SK-N-SH (cell line): ENCODE data around the gene TBX19. TPM values are rescaled to one million over a fixed set of nuclear protein-coding genes. Genes with fewer than 3 reads are reported as not detected.

Experiments
- CTCF ChIA-PET: fragments of 300-600, 350-600 bp; formaldehyde crosslinking; extraction: SDS; loops from one replicate; lab custom pipeline; 2021; lab: Yijun Ruan, JAX
- POLR2A ChIA-PET: fragments of 350-600 bp; sonication (Branson Sonifier 250); formaldehyde crosslinking; extraction: SDS; loops from one replicate; lab custom pipeline; 2020; ENCODE audit warnings: antibody characterized with exemption, inconsistent platforms; lab: Yijun Ruan, JAX
- DNase-seq: peaks from one replicate; pipeline ENCODE4 v3.0.0; 2012
- H2AFZ ChIP-seq: fragments of 200-600 bp; sonication (generic); 2 replicates; pipeline ENCODE4 v1.8.1; 2016; ENCODE audit warnings: antibody characterized with exemption, mild to moderate bottlenecking, low read depth
- H3F3A ChIP-seq: fragments of 200-600 bp; sonication (generic); replicated peaks from 2 replicates; pipeline ENCODE3; 2016; ENCODE audit warnings: antibody characterized with exemption, mild to moderate bottlenecking; ENCODE audit not compliant: insufficient read depth
- H3K27ac ChIP-seq, 2 experiments: fragments of 200-500 bp in 1 of 2; fragments of 200-600 bp in 1 of 2; sonication (Bioruptor generic) in 1 of 2; sonication (generic), shearing (Covaris generic) in 1 of 2; 2 replicates each; pipeline versions ENCODE4 v1.5.1 to v1.6.1; 2014 to 2016; ENCODE audit warnings: low read depth in 2 of 2, inconsistent platforms in 1 of 2, low read length in 1 of 2, mild to moderate bottlenecking in 1 of 2, mixed read lengths in 1 of 2
- H3K27me3 ChIP-seq: fragments of 200-600 bp; sonication (generic), shearing (Covaris generic); 2 replicates; pipeline ENCODE4 v1.6.1; 2016; ENCODE audit warnings: mixed run types; ENCODE audit not compliant: insufficient read depth
- H3K36me3 ChIP-seq, 2 experiments: fragments of 200-500 bp in 1 of 2; fragments of 200-600 bp in 1 of 2; sonication (Bioruptor generic) in 1 of 2; sonication (generic) in 1 of 2; replicated peaks in 1 of 2; 2 replicates each; pipeline versions ENCODE3 to v1.5.1; 2014 to 2016; ENCODE audit warnings: low read length in 1 of 2, mild to moderate bottlenecking in 1 of 2; ENCODE audit not compliant: insufficient read depth in 2 of 2, control insufficient read depth in 1 of 2
- H3K4me1 ChIP-seq, 2 experiments: fragments of 200-500 bp in 1 of 2; fragments of 200-600 bp in 1 of 2; sonication (Bioruptor generic) in 1 of 2; sonication (generic), shearing (Covaris generic) in 1 of 2; 2 replicates each; pipeline versions ENCODE4 v1.5.1 to v1.6.1; 2014 to 2016; ENCODE audit warnings: low read depth in 1 of 2, low read length in 1 of 2, mixed run types in 1 of 2; ENCODE audit not compliant: insufficient read depth in 2 of 2, control insufficient read depth in 1 of 2
- H3K4me2 ChIP-seq: fragments of 200-600 bp; sonication (generic), shearing (Covaris generic); 2 replicates; pipeline ENCODE4 v1.6.1; 2017; ENCODE audit warnings: mixed run types
- H3K4me3 ChIP-seq, 2 experiments: fragments of 200-500 bp in 1 of 2; fragments of 200-600 bp in 1 of 2; sonication (Bioruptor generic) in 1 of 2; sonication (generic), shearing (Covaris generic) in 1 of 2; 2 replicates each; pipeline versions ENCODE4 v1.5.1 to v1.8.1; 2014 to 2016; ENCODE audit warnings: low read depth in 2 of 2, inconsistent platforms in 1 of 2, low read length in 1 of 2, mild to moderate bottlenecking in 1 of 2, mixed read lengths in 1 of 2, moderate library complexity in 1 of 2
- H3K79me2 ChIP-seq: fragments of 200-600 bp; sonication (generic); 2 replicates; pipeline ENCODE4 v1.8.1; 2017; ENCODE audit warnings: mild to moderate bottlenecking; ENCODE audit not compliant: insufficient read depth
- H3K9ac ChIP-seq: fragments of 200-600 bp; sonication (generic); 2 replicates; pipeline ENCODE4 v1.6.1; 2017; ENCODE audit warnings: mixed run types
- H3K9me2 ChIP-seq: fragments of 200-600 bp; sonication (generic); 2 replicates; pipeline ENCODE4 v1.6.1; 2017; ENCODE audit warnings: mixed run types
- H3K9me3 ChIP-seq: fragments of 200-600 bp; sonication (generic); 2 replicates; pipeline ENCODE4 v1.6.1; 2017; ENCODE audit warnings: mixed run types, mild to moderate bottlenecking, moderate library complexity
- H4K20me1 ChIP-seq: fragments of 200-600 bp; sonication (generic); 2 replicates; pipeline ENCODE4 v1.6.1; 2017; ENCODE audit warnings: mild to moderate bottlenecking, mixed run types; ENCODE audit not compliant: insufficient read depth
- CHD2 ChIP-seq: fragments of 150-350 bp; IDR thresholded peaks from 2 replicates; pipeline ENCODE4 v1.6.1; 2018; ENCODE audit warnings: low read length; ENCODE audit not compliant: partially characterized antibody
- ELF1 ChIP-seq: IDR thresholded peaks from 2 replicates; pipeline ENCODE4 v1.4.0; 2012
- EZH2phosphoT487 ChIP-seq: fragments of 200-600 bp; sonication (generic); IDR thresholded peaks from 2 replicates; pipeline ENCODE4 v1.6.1; 2017; ENCODE audit warnings: low read depth, mixed run types, mild to moderate bottlenecking, antibody characterized with exemption, moderate library complexity, borderline replicate concordance
- FOXJ3 ChIP-seq: sonication (generic); formaldehyde crosslinking; IDR thresholded peaks from 2 replicates; pipeline ENCODE4 v1.5.1; 2020; ENCODE audit warnings: mild to moderate bottlenecking, missing genetic modification reagents
- FOXM1 ChIP-seq: IDR thresholded peaks from 2 replicates; pipeline ENCODE4 v1.4.0; 2012; ENCODE audit warnings: low read depth, mild to moderate bottlenecking
- GABPA ChIP-seq: IDR thresholded peaks from 2 replicates; pipeline ENCODE4 v1.4.0; 2012; ENCODE audit warnings: low read depth, mild to moderate bottlenecking
- JUND ChIP-seq: IDR thresholded peaks from 2 replicates; pipeline ENCODE4 v1.4.0; 2012
- MAX ChIP-seq: IDR thresholded peaks from 2 replicates; pipeline ENCODE4 v1.4.0; 2012; ENCODE audit warnings: low read depth
- NRF1 ChIP-seq: IDR thresholded peaks from 2 replicates; pipeline ENCODE4 v1.6.1; 2012; ENCODE audit warnings: low read depth, mild to moderate bottlenecking, low read length
- PBX3 ChIP-seq: IDR thresholded peaks from 2 replicates; pipeline ENCODE4; 2012
- POLR2AphosphoS5 ChIP-seq: IDR thresholded peaks from 2 replicates; pipeline ENCODE4 v1.6.1; 2012; ENCODE audit warnings: low read depth, low read length
- RAD21 ChIP-seq: IDR thresholded peaks from 2 replicates; pipeline ENCODE4 v1.6.1; 2012; ENCODE audit warnings: mild to moderate bottlenecking, low read length
- RCOR1 ChIP-seq: fragments of 150-350 bp; IDR thresholded peaks from 2 replicates; pipeline ENCODE4 v1.6.1; 2017; ENCODE audit warnings: antibody characterized with exemption, low read length
- RXRA ChIP-seq: IDR thresholded peaks from 2 replicates; pipeline ENCODE4 v1.4.0; 2012; ENCODE audit warnings: low read depth, mild to moderate bottlenecking, borderline replicate concordance
- SMC3 ChIP-seq: IDR thresholded peaks from 2 replicates; pipeline ENCODE4 v1.6.1; 2012; ENCODE audit warnings: low read depth, low read length, improper control_type of control experiment
- TAF1 ChIP-seq: IDR thresholded peaks from 2 replicates; pipeline ENCODE4 v1.6.1; 2012; ENCODE audit warnings: low read depth, mild to moderate bottlenecking, low read length, moderate library complexity, borderline replicate concordance
- TCF12 ChIP-seq: IDR thresholded peaks from 2 replicates; pipeline ENCODE4 v1.4.0; 2012
- TEAD4 ChIP-seq: IDR thresholded peaks from 2 replicates; pipeline ENCODE4 v1.4.0; 2012; ENCODE audit warnings: mild to moderate bottlenecking, borderline replicate concordance; ENCODE audit not compliant: insufficient read depth
- YY1 ChIP-seq: IDR thresholded peaks from 2 replicates; pipeline ENCODE4 v1.4.0; 2012; ENCODE audit warnings: low read depth, mild to moderate bottlenecking
- ZBTB33 ChIP-seq: IDR thresholded peaks from 2 replicates; pipeline ENCODE4 v1.4.0; 2012; ENCODE audit warnings: low read depth, borderline replicate concordance
- WGBS: methylation state at CpG from one replicate; pipeline ENCODE4 v1.1.6; 2017; ENCODE audit warnings: low lambda C conversion rate; 5-methylcytosine and 5-hydroxymethylcytosine counted together
- polyA plus RNA-seq, 3 experiments: library from polyadenylated mRNA; depleted of rRNA; stranded (reverse); fragments of >200 nt; gene quantifications; 2 replicates each; pipeline ENCODE4 v1.2.3, GENCODE V29; 2012
- TF ChIP-seq, protein P1 (sequence below): fragments of 200-600 bp; sonication (generic); IDR thresholded peaks from 2 replicates; pipeline ENCODE4 v1.6.1; 2017; ENCODE audit warnings: antibody characterized with exemption, mild to moderate bottlenecking, moderate library complexity
- TF ChIP-seq, protein P2 (sequence below): fragments of 150-350 bp; IDR thresholded peaks from 2 replicates; pipeline ENCODE4 v1.6.1; 2016; ENCODE audit warnings: mild to moderate bottlenecking, low read depth, low read length
- TF ChIP-seq, protein P3 (sequence below): IDR thresholded peaks from 2 replicates; pipeline ENCODE4 v1.4.0; 2012; ENCODE audit warnings: low read depth, borderline replicate concordance

The TBX19 gene
- polyA plus RNA-seq, 1 of the 3 experiments (the other 2 are of a cell fraction), result 2.7 TPM

DNA sequence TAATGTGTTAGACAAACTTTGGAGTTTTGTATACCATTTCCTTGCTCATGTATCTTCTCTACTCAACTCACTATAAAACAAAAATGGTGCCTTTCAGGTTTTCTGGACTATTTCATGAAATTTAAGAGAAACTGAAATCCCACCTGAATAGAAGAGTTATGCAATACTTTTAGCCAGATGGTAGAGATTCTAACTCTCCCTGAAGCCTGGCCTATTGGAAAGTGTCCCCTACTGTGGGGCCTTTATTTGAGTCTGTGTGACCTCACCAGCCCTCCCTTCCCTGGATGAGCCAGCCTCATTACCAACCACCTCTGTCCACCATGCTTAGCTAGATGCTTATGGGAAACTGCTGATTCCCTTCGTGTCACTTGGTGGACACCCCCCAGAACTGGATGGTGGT lies 35.5 kb downstream of the TBX19 start (continued):
- TF ChIP-seq, protein P1, sequence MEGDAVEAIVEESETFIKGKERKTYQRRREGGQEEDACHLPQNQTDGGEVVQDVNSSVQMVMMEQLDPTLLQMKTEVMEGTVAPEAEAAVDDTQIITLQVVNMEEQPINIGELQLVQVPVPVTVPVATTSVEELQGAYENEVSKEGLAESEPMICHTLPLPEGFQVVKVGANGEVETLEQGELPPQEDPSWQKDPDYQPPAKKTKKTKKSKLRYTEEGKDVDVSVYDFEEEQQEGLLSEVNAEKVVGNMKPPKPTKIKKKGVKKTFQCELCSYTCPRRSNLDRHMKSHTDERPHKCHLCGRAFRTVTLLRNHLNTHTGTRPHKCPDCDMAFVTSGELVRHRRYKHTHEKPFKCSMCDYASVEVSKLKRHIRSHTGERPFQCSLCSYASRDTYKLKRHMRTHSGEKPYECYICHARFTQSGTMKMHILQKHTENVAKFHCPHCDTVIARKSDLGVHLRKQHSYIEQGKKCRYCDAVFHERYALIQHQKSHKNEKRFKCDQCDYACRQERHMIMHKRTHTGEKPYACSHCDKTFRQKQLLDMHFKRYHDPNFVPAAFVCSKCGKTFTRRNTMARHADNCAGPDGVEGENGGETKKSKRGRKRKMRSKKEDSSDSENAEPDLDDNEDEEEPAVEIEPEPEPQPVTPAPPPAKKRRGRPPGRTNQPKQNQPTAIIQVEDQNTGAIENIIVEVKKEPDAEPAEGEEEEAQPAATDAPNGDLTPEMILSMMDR, result no peak
- TF ChIP-seq RCOR1, result no peak
- no peak for TF ChIP-seq RAD21
- no peak for TF ChIP-seq NRF1
- TF ChIP-seq TCF12, result no peak
- no peak for TF ChIP-seq FOXJ3
- TF ChIP-seq FOXM1, result no peak
- TF ChIP-seq MAX, result no peak
- no peak for TF ChIP-seq TEAD4

- no peak overlapping the region; the same call in 1 of the 2 replicates for H2AFZ ChIP-seq
- H3K9ac ChIP-seq, result no peak overlapping the region
- 79% methylated on average over 4 of the region's 4 CpGs for WGBS
- H3K4me1 ChIP-seq, result peaks cover 0 to 8% of the 10 kb centered on the region in 2 experiments; a peak in 1 of 4 replicates
- H3K9me3 ChIP-seq, result no peaks in the 10 kb centered on the region
- H4K20me1 ChIP-seq, result no peaks in the 10 kb centered on the region
- H3K36me3 ChIP-seq, result peaks cover 0 to 10% of the 10 kb centered on the region in 2 experiments
- no peak for DNase-seq
- H3K79me2 ChIP-seq, result no peaks in the 10 kb centered on the region
- TF ChIP-seq EZH2phosphoT487 (no peak), TAF1 (no peak), JUND (no peak), CHD2 (no peak), TCF12 (no peak), NRF1 (no peak), ZBTB33 (no peak), POLR2AphosphoS5 (no peak), ELF1 (no peak), YY1 (no peak), PBX3 (no peak), GABPA (no peak), MAX (no peak), RXRA (no peak), SMC3 (no peak)
- TF ChIP-seq, protein P2, sequence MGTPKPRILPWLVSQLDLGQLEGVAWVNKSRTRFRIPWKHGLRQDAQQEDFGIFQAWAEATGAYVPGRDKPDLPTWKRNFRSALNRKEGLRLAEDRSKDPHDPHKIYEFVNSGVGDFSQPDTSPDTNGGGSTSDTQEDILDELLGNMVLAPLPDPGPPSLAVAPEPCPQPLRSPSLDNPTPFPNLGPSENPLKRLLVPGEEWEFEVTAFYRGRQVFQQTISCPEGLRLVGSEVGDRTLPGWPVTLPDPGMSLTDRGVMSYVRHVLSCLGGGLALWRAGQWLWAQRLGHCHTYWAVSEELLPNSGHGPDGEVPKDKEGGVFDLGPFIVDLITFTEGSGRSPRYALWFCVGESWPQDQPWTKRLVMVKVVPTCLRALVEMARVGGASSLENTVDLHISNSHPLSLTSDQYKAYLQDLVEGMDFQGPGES, result no peak
- TF ChIP-seq, protein P3, sequence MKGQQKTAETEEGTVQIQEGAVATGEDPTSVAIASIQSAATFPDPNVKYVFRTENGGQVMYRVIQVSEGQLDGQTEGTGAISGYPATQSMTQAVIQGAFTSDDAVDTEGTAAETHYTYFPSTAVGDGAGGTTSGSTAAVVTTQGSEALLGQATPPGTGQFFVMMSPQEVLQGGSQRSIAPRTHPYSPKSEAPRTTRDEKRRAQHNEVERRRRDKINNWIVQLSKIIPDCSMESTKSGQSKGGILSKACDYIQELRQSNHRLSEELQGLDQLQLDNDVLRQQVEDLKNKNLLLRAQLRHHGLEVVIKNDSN, result no peak
- no peak overlapping the region for H3K4me2 ChIP-seq
- ChIA-PET POLR2A (no interaction called here), CTCF (interaction anchor here (0.7 kb wide), 1 partner anchor 1339 kb away, joined by 4 read pairs; no protein-coding TSS in a partner anchor)
- H3K4me3 ChIP-seq, result no peak overlapping the region
- no peak overlapping the region for H3K27ac ChIP-seq
- no peaks in the 10 kb centered on the region for H3K27me3 ChIP-seq
- peaks cover 11% of the 10 kb centered on the region for H3F3A ChIP-seq
- H3K9me2 ChIP-seq, result no peaks in the 10 kb centered on the region
These were observed 36.6 kb downstream of the TBX19 start for GRCh38 chr1:168317309-168317708.
